ENCODE data around the gene MSL2.
A peak's percentile ranks its signal among the peaks of the same experiment; 100 is the strongest.

Gene MSL2

GRCh38 chr3:136109499-136109898 lies 86.6 kb downstream of the MSL2 start:
- no peaks in the 10 kb centered on the region for H3K79me1 ChIP-seq (ENCODE audit: low read depth, low read length)
- H2BK5ac ChIP-seq (ENCODE audit: low read length): no peak overlapping the region
- H4K91ac ChIP-seq (ENCODE audit: low read depth, low read length, poor library complexity): no peak overlapping the region
- H2BK12ac ChIP-seq (ENCODE audit: low read length): no peak overlapping the region
- H3K9me3 ChIP-seq (replicated peaks in 1 of 2; ENCODE audit: control insufficient read depth in 2 of 2, insufficient read depth in 1 of 2, low read depth in 1 of 2, low read length in 2 of 2): peaks cover 4 to 15% of the 10 kb centered on the region in 2 donors
- no peaks in the 10 kb centered on the region for H3K27me3 ChIP-seq (ENCODE audit: control insufficient read depth in 3 of 3, insufficient read depth in 3 of 3, low read depth in 1 of 3, low read length in 3 of 3)
- DNase-seq (ENCODE audit: low spot score): no peak
- whole genome bisulfite sequencing, 2 donors (ENCODE audit: extremely low coverage in 2 of 2, insufficient read length in 2 of 2, insufficient replicate concordance in 1 of 2): no CpG with 5 or more reads among the region's 1 CpG
- no peak overlapping the region for H3K4me2 ChIP-seq (ENCODE audit: insufficient read depth, low read length, poor library complexity, severe bottlenecking)
- no peak overlapping the region for H4K8ac ChIP-seq (ENCODE audit: low read depth, low read length)
- no peak overlapping the region for H3K4ac ChIP-seq (ENCODE audit: low read length)
- H2BK120ac ChIP-seq (ENCODE audit: low read depth, low read length): no peak overlapping the region
- no peak overlapping the region for H3K27ac ChIP-seq (replicated peaks; ENCODE audit: low read length)
- no peak overlapping the region for H3K9ac ChIP-seq (ENCODE audit: low read depth, low read length, poor library complexity)
- H3K4me1 ChIP-seq (ENCODE audit: control insufficient read depth in 2 of 2, insufficient read depth in 1 of 2, low read depth in 1 of 2, low read length in 2 of 2): no peaks in the 10 kb centered on the region
- peaks cover 2 to 34% of the 10 kb centered on the region in 2 donors for H3K36me3 ChIP-seq (replicated peaks in 1 of 2; ENCODE audit: control insufficient read depth in 2 of 2, insufficient read depth in 2 of 2, low read length in 2 of 2)
- no peak overlapping the region for H2BK15ac ChIP-seq (ENCODE audit: low read length)
- H3K23ac ChIP-seq (ENCODE audit: low read depth, low read length, poor library complexity): no peak overlapping the region
- H3K18ac ChIP-seq (ENCODE audit: low read length): no peak overlapping the region
- no peak overlapping the region for H2AK5ac ChIP-seq (ENCODE audit: low read depth, low read length)
- no peak overlapping the region for H3K4me3 ChIP-seq (ENCODE audit: low read length in 2 of 2)
- H3K14ac ChIP-seq (ENCODE audit: low read length): no peak overlapping the region
- H2AFZ ChIP-seq (ENCODE audit: low read length): no peak overlapping the region

GRCh38 chr3:136106101-136106500 lies 90.0 kb downstream of the MSL2 start:
- H3K4me1 ChIP-seq (ENCODE audit: control insufficient read depth in 2 of 2, insufficient read depth in 1 of 2, low read depth in 1 of 2, low read length in 2 of 2): no peaks in the 10 kb centered on the region
- no peaks in the 10 kb centered on the region for H3K79me1 ChIP-seq (ENCODE audit: low read depth, low read length)
- H3K36me3 ChIP-seq (replicated peaks in 1 of 2; ENCODE audit: control insufficient read depth in 2 of 2, insufficient read depth in 2 of 2, low read length in 2 of 2): peaks cover 3 to 37% of the 10 kb centered on the region in 2 donors
- H3K9ac ChIP-seq (ENCODE audit: low read depth, low read length, poor library complexity): no peak overlapping the region
- H2BK5ac ChIP-seq (ENCODE audit: low read length): no peak overlapping the region
- H2AFZ ChIP-seq (ENCODE audit: low read length): no peak overlapping the region
- no peak overlapping the region for H3K14ac ChIP-seq (ENCODE audit: low read length)
- H3K4ac ChIP-seq (ENCODE audit: low read length): no peak overlapping the region
- DNase-seq (ENCODE audit: low spot score): no peak
- H2BK12ac ChIP-seq (ENCODE audit: low read length): no peak overlapping the region
- H2AK5ac ChIP-seq (ENCODE audit: low read depth, low read length): no peak overlapping the region
- H4K91ac ChIP-seq (ENCODE audit: low read depth, low read length, poor library complexity): no peak overlapping the region
- no peak overlapping the region for H2BK15ac ChIP-seq (ENCODE audit: low read length)
- no peak overlapping the region for H2BK120ac ChIP-seq (ENCODE audit: low read depth, low read length)
- no peak overlapping the region for H4K8ac ChIP-seq (ENCODE audit: low read depth, low read length)
- WGBS, 2 donors (ENCODE audit: extremely low coverage in 2 of 2, insufficient read length in 2 of 2, insufficient replicate concordance in 1 of 2): no CpG with 5 or more reads among the region's 6 CpGs
- H3K27me3 ChIP-seq (ENCODE audit: control insufficient read depth in 3 of 3, insufficient read depth in 3 of 3, low read depth in 1 of 3, low read length in 3 of 3): peaks cover 0 to 2% (median 0%) of the 10 kb centered on the region in 3 experiments
- H3K18ac ChIP-seq (ENCODE audit: low read length): no peak overlapping the region
- no peak overlapping the region for H3K4me2 ChIP-seq (ENCODE audit: insufficient read depth, low read length, poor library complexity, severe bottlenecking)
- H3K23ac ChIP-seq (ENCODE audit: low read depth, low read length, poor library complexity): no peak overlapping the region
- H3K9me3 ChIP-seq (replicated peaks in 1 of 2; ENCODE audit: control insufficient read depth in 2 of 2, insufficient read depth in 1 of 2, low read depth in 1 of 2, low read length in 2 of 2): no peaks in the 10 kb centered on the region
- no peak overlapping the region for H3K4me3 ChIP-seq (ENCODE audit: low read length in 2 of 2)
- H3K27ac ChIP-seq (replicated peaks; ENCODE audit: low read length): no peak overlapping the region

DNA sequence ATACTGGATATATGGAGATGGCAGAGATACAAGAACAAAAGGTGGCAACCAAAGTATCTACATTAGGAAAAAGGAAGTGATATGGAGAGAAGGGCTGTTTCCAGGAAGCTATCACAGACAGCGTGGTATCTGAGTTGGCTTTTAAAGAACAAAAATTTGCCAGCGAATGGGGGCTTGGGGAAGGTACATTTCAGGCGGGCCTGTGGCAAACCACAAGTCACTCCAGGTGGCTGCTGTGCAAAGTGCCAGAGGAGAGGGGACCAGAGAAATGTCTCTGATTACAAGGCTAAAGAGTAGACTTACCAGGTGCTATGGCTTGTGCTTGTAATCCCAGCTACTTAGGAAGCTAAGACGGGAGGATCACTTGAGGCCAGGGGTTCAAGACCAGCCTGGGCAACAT lies 91.1 kb downstream of the MSL2 start:
- no peaks in the 10 kb centered on the region for H3K4me1 ChIP-seq (ENCODE audit: control insufficient read depth in 2 of 2, insufficient read depth in 1 of 2, low read depth in 1 of 2, low read length in 2 of 2)
- no peaks in the 10 kb centered on the region for H3K9me3 ChIP-seq (replicated peaks in 1 of 2; ENCODE audit: control insufficient read depth in 2 of 2, insufficient read depth in 1 of 2, low read depth in 1 of 2, low read length in 2 of 2)
- no peak overlapping the region for H3K4ac ChIP-seq (ENCODE audit: low read length)
- no CpG with 5 or more reads among the region's 4 CpGs for WGBS, 2 donors (ENCODE audit: extremely low coverage in 2 of 2, insufficient read length in 2 of 2, insufficient replicate concordance in 1 of 2)
- peaks cover 3 to 27% of the 10 kb centered on the region in 2 donors for H3K36me3 ChIP-seq (replicated peaks in 1 of 2; ENCODE audit: control insufficient read depth in 2 of 2, insufficient read depth in 2 of 2, low read length in 2 of 2)
- H4K8ac ChIP-seq (ENCODE audit: low read depth, low read length): no peak overlapping the region
- no peak overlapping the region for H2BK15ac ChIP-seq (ENCODE audit: low read length)
- peak overlapping the region; percentile 2 for H3K4me2 ChIP-seq (ENCODE audit: insufficient read depth, low read length, poor library complexity, severe bottlenecking)
- no peak overlapping the region for H2AK5ac ChIP-seq (ENCODE audit: low read depth, low read length)
- no peak overlapping the region for H4K91ac ChIP-seq (ENCODE audit: low read depth, low read length, poor library complexity)
- no peaks in the 10 kb centered on the region for H3K79me1 ChIP-seq (ENCODE audit: low read depth, low read length)
- H3K27me3 ChIP-seq (ENCODE audit: control insufficient read depth in 3 of 3, insufficient read depth in 3 of 3, low read depth in 1 of 3, low read length in 3 of 3): peaks cover 0 to 2% (median 0%) of the 10 kb centered on the region in 3 experiments
- no peak overlapping the region for H3K27ac ChIP-seq (replicated peaks; ENCODE audit: low read length)
- H3K9ac ChIP-seq (ENCODE audit: low read depth, low read length, poor library complexity): no peak overlapping the region
- no peak overlapping the region for H2BK12ac ChIP-seq (ENCODE audit: low read length)
- H2AFZ ChIP-seq (ENCODE audit: low read length): no peak overlapping the region
- DNase-seq (ENCODE audit: low spot score): no peak
- no peak overlapping the region for H2BK120ac ChIP-seq (ENCODE audit: low read depth, low read length)
- no peak overlapping the region for H3K14ac ChIP-seq (ENCODE audit: low read length)
- H3K18ac ChIP-seq (ENCODE audit: low read length): no peak overlapping the region
- H3K23ac ChIP-seq (ENCODE audit: low read depth, low read length, poor library complexity): no peak overlapping the region
- H2BK5ac ChIP-seq (ENCODE audit: low read length): no peak overlapping the region
- H3K4me3 ChIP-seq (ENCODE audit: low read length in 2 of 2): no peak overlapping the region

Data from neuronal stem cell (in vitro differentiated cells).